CD14-positive monocyte (primary cell): ENCODE data around the gene ZNF264. TPM values are rescaled to one million over a fixed set of nuclear protein-coding genes. Genes with fewer than 3 reads are reported as not detected.

Experiments
- DNase-seq, 3 donors: peaks; one replicate each; pipeline ENCODE4 v3.0.0-alpha.2; 2011 to 2022
- H2AFZ ChIP-seq: 2 replicates; pipeline ENCODE4 v1.6.0; 2012; ENCODE audit warnings: mild to moderate bottlenecking, low read depth, low read length, inconsistent platforms; ENCODE audit not compliant: insufficient read depth, poor library complexity, severe bottlenecking
- H3K27ac ChIP-seq, 2 donors: 1 replicate in 1 of 2; 2 replicates in 1 of 2; pipeline ENCODE4 v1.5.1; 2012 to 2013; ENCODE audit warnings: low read length in 2 of 2, control low read depth in 1 of 2, inconsistent platforms in 1 of 2, low read depth in 1 of 2, mild to moderate bottlenecking in 1 of 2
- H3K27me3 ChIP-seq, 2 donors: one replicate each; pipeline versions ENCODE4 v1.6.0 to v1.6.1; 2011 to 2013; ENCODE audit warnings: low read length in 2 of 2; ENCODE audit not compliant: control insufficient read depth in 2 of 2, insufficient read depth in 2 of 2
- H3K36me3 ChIP-seq, 2 donors: replicated peaks in 1 of 2; 1 replicate in 1 of 2; 2 replicates in 1 of 2; pipeline versions ENCODE4 v1.5.1 to v1.6.1; 2012 to 2013; ENCODE audit warnings: low read length in 2 of 2, control low read depth in 1 of 2, inconsistent platforms in 1 of 2, mild to moderate bottlenecking in 1 of 2; ENCODE audit not compliant: insufficient read depth in 2 of 2, control insufficient read depth in 1 of 2
- H3K4me1 ChIP-seq, 2 donors: 1 replicate in 1 of 2; 2 replicates in 1 of 2; pipeline versions ENCODE4 v1.5.1 to v1.6.1; 2012 to 2013; ENCODE audit warnings: low read length in 2 of 2, control low read depth in 1 of 2, inconsistent platforms in 1 of 2, mild to moderate bottlenecking in 1 of 2, moderate library complexity in 1 of 2; ENCODE audit not compliant: insufficient read depth in 2 of 2, control insufficient read depth in 1 of 2
- H3K4me2 ChIP-seq: replicated peaks from 2 replicates; pipeline ENCODE3; 2012; ENCODE audit warnings: low read length, moderate library complexity, mild to moderate bottlenecking; ENCODE audit not compliant: poor library complexity, severe bottlenecking; ENCODE audit errors: extremely low read depth
- H3K4me3 ChIP-seq, 3 experiments: fragments of 200-600 bp in 1 of 3; sonication (generic) in 1 of 3; replicated peaks in 1 of 3; 1 replicate in 2 of 3; 2 replicates in 1 of 3; pipeline ENCODE4 v1.5.1; 2011 to 2013; ENCODE audit warnings: low read length in 3 of 3, mild to moderate bottlenecking in 3 of 3, control low read depth in 2 of 3, low read depth in 2 of 3, inconsistent platforms in 1 of 3, moderate library complexity in 1 of 3
- H3K79me2 ChIP-seq: 2 replicates; pipeline ENCODE4 v1.6.0; 2012; ENCODE audit warnings: mild to moderate bottlenecking, control low read depth, inconsistent platforms, low read length, moderate library complexity; ENCODE audit not compliant: insufficient read depth
- H3K9ac ChIP-seq: 2 replicates; pipeline ENCODE4 v1.6.0; 2017; ENCODE audit warnings: low read length, mild to moderate bottlenecking; ENCODE audit not compliant: insufficient read depth, poor library complexity, severe bottlenecking
- H3K9me3 ChIP-seq, 2 donors: replicated peaks in 1 of 2; 1 replicate in 1 of 2; 2 replicates in 1 of 2; pipeline versions ENCODE4 v1.5.1 to v1.6.1; 2012 to 2013; ENCODE audit warnings: low read length in 2 of 2, control low read depth in 1 of 2; ENCODE audit not compliant: control insufficient read depth in 1 of 2, insufficient read depth in 1 of 2
- H4K20me1 ChIP-seq: 2 replicates; pipeline ENCODE4 v1.6.0; 2012; ENCODE audit warnings: mild to moderate bottlenecking, low read length, control low read depth, moderate library complexity; ENCODE audit not compliant: insufficient read depth
- H3K27ac Mint-ChIP-seq, 7 donors: one replicate each; pipeline ENCODE4 v1.8.0; 2020; ENCODE audit warnings: mild to moderate bottlenecking in 7 of 7, mixed read lengths in 7 of 7, moderate library complexity in 6 of 7, inconsistent platforms in 2 of 7
- H3K27me3 Mint-ChIP-seq, 3 donors: one replicate each; pipeline ENCODE4 v1.8.0; 2021 to 2022; ENCODE audit warnings: low read depth in 3 of 3, mild to moderate bottlenecking in 3 of 3, mixed read lengths in 3 of 3, moderate library complexity in 3 of 3, inconsistent platforms in 1 of 3
- H3K36me3 Mint-ChIP-seq, 2 donors: one replicate each; pipeline ENCODE4 v1.8.0; 2020; ENCODE audit warnings: mixed read lengths in 2 of 2, inconsistent platforms in 1 of 2, mild to moderate bottlenecking in 1 of 2
- H3K4me1 Mint-ChIP-seq: one replicate; pipeline ENCODE4 v1.8.0; 2020; ENCODE audit warnings: mild to moderate bottlenecking, mixed read lengths
- H3K4me3 Mint-ChIP-seq, 2 donors: one replicate each; pipeline ENCODE4 v1.8.0; 2020; ENCODE audit warnings: mild to moderate bottlenecking in 2 of 2, mixed read lengths in 2 of 2, moderate library complexity in 1 of 2
- H3K9me3 Mint-ChIP-seq, 7 donors: one replicate each; pipeline ENCODE4 v1.8.0; 2020 to 2022; ENCODE audit warnings: mixed read lengths in 7 of 7, mild to moderate bottlenecking in 6 of 7, moderate library complexity in 6 of 7, inconsistent platforms in 2 of 7
- CTCF ChIP-seq: fragments of 200-600 bp; IDR thresholded peaks from one replicate; pipeline ENCODE4 v1.8.0; 2022; ENCODE audit warnings: antibody characterized with exemption, mild to moderate bottlenecking
- WGBS: methylation state at CpG from one replicate; pipeline ENCODE4 v1.1.5; 2013; ENCODE audit warnings: missing lambda C conversion rate; ENCODE audit not compliant: insufficient coverage; 5-methylcytosine and 5-hydroxymethylcytosine counted together
- intact Hi-C, 2 donors: fragments of 100-400 bp; cut with micrococcal nuclease; formaldehyde crosslinking; loops; one replicate each; pipeline versions ENCODE4 v1.15.0 to v1.15.1; 2023
- polyA plus RNA-seq, 3 donors: library from polyadenylated mRNA; depleted of rRNA in 1 of 3; unstranded in 2 of 3; stranded (reverse) in 1 of 3; fragments of 300-500 nt in 2 of 3; fragments of >200 nt in 1 of 3; fragmentation: Illumina TruSeq in 2 of 3; gene quantifications; 1 replicate in 2 of 3; 2 replicates in 1 of 3; pipeline ENCODE4 v1.2.3, GENCODE V29; 2012 to 2021

Gene ZNF264
- polyA plus RNA-seq, 3 donors = 5.3 to 6.9 (median 5.6) TPM

GRCh38 chr19:57152921-57153320 lies 38.4 kb upstream of the ZNF264 start:
- no CpG with 5 or more reads among the region's 5 CpGs for WGBS
- Histone ChIP-seq H3K27ac (no peak overlapping the region), H3K4me1 (no peaks in the 10 kb centered on the region), H3K4me2 (no peak overlapping the region), H3K9ac (no peak overlapping the region), H3K9me3 (peaks cover 59 to 66% of the 10 kb centered on the region in 2 donors), H3K4me3 (no peak overlapping the region), H3K27me3 (no peaks in the 10 kb centered on the region), H2AFZ (no peak overlapping the region), H3K36me3 (no peaks in the 10 kb centered on the region), H4K20me1 (no peaks in the 10 kb centered on the region), H3K79me2 (no peaks in the 10 kb centered on the region)
- intact Hi-C loops = no loop called here
- Mint-ChIP-seq H3K27me3 (no peaks in the 10 kb centered on the region), H3K4me1 (no peaks in the 10 kb centered on the region), H3K36me3 (no peaks in the 10 kb centered on the region), H3K4me3 (no peak overlapping the region), H3K9me3 (peaks cover 28 to 77% (median 68%) of the 10 kb centered on the region in 7 donors), H3K27ac (no peak overlapping the region)
- TF ChIP-seq CTCF = no peak
- DNase-seq = no peak

- no peaks in the 10 kb centered on the region for H3K36me3 Mint-ChIP-seq
- H3K27ac ChIP-seq = no peak overlapping the region
- H2AFZ ChIP-seq = no peak overlapping the region
- H3K9ac ChIP-seq = no peak overlapping the region
- intact Hi-C loops = no loop called here
- H3K27ac Mint-ChIP-seq = no peak overlapping the region
- no peak for DNase-seq
- H3K27me3 ChIP-seq = no peaks in the 10 kb centered on the region
- no peaks in the 10 kb centered on the region for H3K4me1 Mint-ChIP-seq
- H3K4me2 ChIP-seq = no peak overlapping the region
- H3K4me3 Mint-ChIP-seq = no peak overlapping the region
- H3K9me3 ChIP-seq = peaks cover 46 to 68% of the 10 kb centered on the region in 2 donors
- no peak overlapping the region for H3K4me3 ChIP-seq
- H4K20me1 ChIP-seq = no peaks in the 10 kb centered on the region
- H3K36me3 ChIP-seq = no peaks in the 10 kb centered on the region
- no peaks in the 10 kb centered on the region for H3K79me2 ChIP-seq
- peaks cover 35 to 79% (median 71%) of the 10 kb centered on the region in 7 donors for H3K9me3 Mint-ChIP-seq
- H3K27me3 Mint-ChIP-seq = peaks cover 0 to 2% (median 1%) of the 10 kb centered on the region in 3 donors
- no peaks in the 10 kb centered on the region for H3K4me1 ChIP-seq
- no peak for TF ChIP-seq CTCF
- 90% methylated on average over 4 of the region's 5 CpGs for WGBS
Observed at GRCh38 chr19:57161985-57162539, 29.2 kb upstream of the ZNF264 start.
